ENCODE results near the gene BPIFB2. TPM values are rescaled to one million over a fixed set of nuclear protein-coding genes. Genes with fewer than 3 reads are reported as not detected.

Gene BPIFB2
- total and polyA plus RNA-seq, 10 of the 15 experiments (the other 5 are each of a cell fraction or from before 2014, with no cell fraction given), result not detected

- TF ChIP-seq RAD21 (IDR thresholded peaks at IDR 0.05; ENCODE audit: insufficient read depth, low read depth, low read length), result no peak
- no peak for TF ChIP-seq ZSCAN29 (IDR thresholded peaks at IDR 0.05)
- TF ChIP-seq, protein P1, sequence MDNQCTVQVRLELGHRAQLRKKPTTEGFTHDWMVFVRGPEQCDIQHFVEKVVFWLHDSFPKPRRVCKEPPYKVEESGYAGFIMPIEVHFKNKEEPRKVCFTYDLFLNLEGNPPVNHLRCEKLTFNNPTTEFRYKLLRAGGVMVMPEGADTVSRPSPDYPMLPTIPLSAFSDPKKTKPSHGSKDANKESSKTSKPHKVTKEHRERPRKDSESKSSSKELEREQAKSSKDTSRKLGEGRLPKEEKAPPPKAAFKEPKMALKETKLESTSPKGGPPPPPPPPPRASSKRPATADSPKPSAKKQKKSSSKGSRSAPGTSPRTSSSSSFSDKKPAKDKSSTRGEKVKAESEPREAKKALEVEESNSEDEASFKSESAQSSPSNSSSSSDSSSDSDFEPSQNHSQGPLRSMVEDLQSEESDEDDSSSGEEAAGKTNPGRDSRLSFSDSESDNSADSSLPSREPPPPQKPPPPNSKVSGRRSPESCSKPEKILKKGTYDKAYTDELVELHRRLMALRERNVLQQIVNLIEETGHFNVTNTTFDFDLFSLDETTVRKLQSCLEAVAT (IDR thresholded peaks at IDR 0.05), result no peak
Observed at GRCh38 chr20:33051333-33051732, 43.8 kb downstream of the BPIFB2 start (continued).

GRCh38 chr20:33053291-33054106, 46.0 kb downstream of the BPIFB2 start, which contains the start of gene BPIFB3:
BPIFB3 (plus strand) TSS chr20:33053903; CDS start chr20:33055436, 1,533 bp downstream.
- Histone ChIP-seq H3K4me2 (ENCODE audit: control insufficient read depth, insufficient read depth) (no peak within 1 kb of the TSS), H3K79me2 (ENCODE audit: control insufficient read depth, insufficient read depth, low read length) (no peaks in the 10 kb centered on the region), H3K4me1 (ENCODE audit: control insufficient read depth, insufficient read depth, low read length) (no peaks in the 10 kb centered on the region), H3K27ac (ENCODE audit: control insufficient read depth, insufficient read depth) (no peak within 1 kb of the TSS), H3K27me3 (replicated peaks in 1 of 2; ENCODE audit: control insufficient read depth in 2 of 2, insufficient read depth in 2 of 2, low read length in 1 of 2) (no peaks in the 10 kb centered on the region; a peak in 1 of 4 replicates), H3K9ac (ENCODE audit: control insufficient read depth, insufficient read depth, low read length) (no peak within 1 kb of the TSS), H3K9me3 (replicated peaks; ENCODE audit: control insufficient read depth, insufficient read depth, low read length) (no peaks in the 10 kb centered on the region), H3K4me3 (no peak within 1 kb of the TSS), H4K20me1 (ENCODE audit: control insufficient read depth, insufficient read depth) (no peaks in the 10 kb centered on the region), H2AFZ (ENCODE audit: control insufficient read depth, low read depth, low read length) (no peak within 1 kb of the TSS), H3K36me3 (ENCODE audit: control insufficient read depth in 2 of 2, insufficient read depth in 2 of 2, low read length in 1 of 2) (no peaks in the 10 kb centered on the region)
- CTCF ChIA-PET, result no interaction called here
- no TSS peak for BruUV-seq (replicated peaks)
- in situ Hi-C loops (cut with MboI), result no loop called here
- no peak for ATAC-seq
- RAD21 ChIA-PET (ENCODE audit: unreplicated experiment), result no interaction called here
- WGBS (ENCODE audit: insufficient coverage, insufficient replicate concordance, low lambda C conversion rate, missing lambda C conversion rate), result 27% methylated on average over 25 of the region's 25 CpGs
- POLR2A ChIA-PET, result no interaction called here
- no peak for DNase-seq (ENCODE audit: low read depth, low spot score)
- intact Hi-C loops (cut with micrococcal nuclease; ENCODE audit: unreplicated experiment), result no loop called here
- SMC1A ChIA-PET (ENCODE audit: uncharacterized antibody, unreplicated experiment), result no interaction called here
- FAIRE-seq, result no peak
- TF ChIP-seq DPF2 (IDR thresholded peaks at IDR 0.05) (no peak), RAD21 (IDR thresholded peaks at IDR 0.05; ENCODE audit: insufficient read depth, low read depth, low read length) (no peak), ZZZ3 (IDR thresholded peaks at IDR 0.05; ENCODE audit: control insufficient read depth, insufficient read length, low read depth) (no peak), GATAD2B (conservative IDR thresholded peaks at IDR 0.05; ENCODE audit: low read depth) (no peak), BCL11A (IDR thresholded peaks at IDR 0.05; ENCODE audit: low read depth, low read length) (no peak), EP300 (IDR thresholded peaks at IDR 0.05; ENCODE audit: borderline replicate concordance in 1 of 2, control insufficient read depth in 1 of 2, low read depth in 2 of 2, low read length in 2 of 2) (no peak), SREBF1 (IDR thresholded peaks at IDR 0.05; ENCODE audit: low read length) (no peak), GABPA (IDR thresholded peaks at IDR 0.05; ENCODE audit: low read depth) (no peak), ATF7 (IDR thresholded peaks at IDR 0.05; ENCODE audit: low read depth) (no peak), CHD2 (IDR thresholded peaks at IDR 0.05; ENCODE audit: borderline replicate concordance, low read depth, low read length) (no peak), ZNF24 (IDR thresholded peaks at IDR 0.05) (no peak), ZBED1 (IDR thresholded peaks at IDR 0.05; ENCODE audit: borderline replicate concordance) (no peak), IRF4 (IDR thresholded peaks at IDR 0.05; ENCODE audit: low read depth, low read length) (no peak), ZNF274 (IDR thresholded peaks at IDR 0.05; ENCODE audit: insufficient read depth, insufficient read length) (no peak), IRF3 (IDR thresholded peaks at IDR 0.05) (no peak)
- TF ChIP-seq, protein P2, sequence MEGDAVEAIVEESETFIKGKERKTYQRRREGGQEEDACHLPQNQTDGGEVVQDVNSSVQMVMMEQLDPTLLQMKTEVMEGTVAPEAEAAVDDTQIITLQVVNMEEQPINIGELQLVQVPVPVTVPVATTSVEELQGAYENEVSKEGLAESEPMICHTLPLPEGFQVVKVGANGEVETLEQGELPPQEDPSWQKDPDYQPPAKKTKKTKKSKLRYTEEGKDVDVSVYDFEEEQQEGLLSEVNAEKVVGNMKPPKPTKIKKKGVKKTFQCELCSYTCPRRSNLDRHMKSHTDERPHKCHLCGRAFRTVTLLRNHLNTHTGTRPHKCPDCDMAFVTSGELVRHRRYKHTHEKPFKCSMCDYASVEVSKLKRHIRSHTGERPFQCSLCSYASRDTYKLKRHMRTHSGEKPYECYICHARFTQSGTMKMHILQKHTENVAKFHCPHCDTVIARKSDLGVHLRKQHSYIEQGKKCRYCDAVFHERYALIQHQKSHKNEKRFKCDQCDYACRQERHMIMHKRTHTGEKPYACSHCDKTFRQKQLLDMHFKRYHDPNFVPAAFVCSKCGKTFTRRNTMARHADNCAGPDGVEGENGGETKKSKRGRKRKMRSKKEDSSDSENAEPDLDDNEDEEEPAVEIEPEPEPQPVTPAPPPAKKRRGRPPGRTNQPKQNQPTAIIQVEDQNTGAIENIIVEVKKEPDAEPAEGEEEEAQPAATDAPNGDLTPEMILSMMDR (IDR thresholded peaks at IDR 0.05 in 2 of 3, conservative IDR thresholded peaks at IDR 0.05 in 1 of 3; ENCODE audit: control insufficient read depth in 2 of 3, extremely low read depth in 1 of 3, insufficient read depth in 1 of 3, low read depth in 3 of 3, low read length in 3 of 3), result no peak

Measured in GM12878 (cell line).